Nephron (organoid): ENCODE measurements around the gene NEDD4L.
A peak's percentile ranks its signal among the peaks of the same experiment; 100 is the strongest.
"Not testable (repeated sequence)": the region's sequence is repeated elsewhere in the genome, so short reads cannot be mapped to it uniquely, and the experiment has no call there.

Source experiments
- H3K27ac Mint-ChIP-seq, 3 experiments: 2 replicates each; pipeline ENCODE4 v1.8.0; 2020; ENCODE audit warnings: mixed read lengths in 3 of 3, mild to moderate bottlenecking in 2 of 3, moderate library complexity in 1 of 3
- H3K27me3 Mint-ChIP-seq: 2 replicates; pipeline ENCODE4 v1.8.0; 2021; ENCODE audit warnings: low read depth, mild to moderate bottlenecking, moderate library complexity, mixed read lengths
- H3K36me3 Mint-ChIP-seq: 2 replicates; pipeline ENCODE4 v1.8.0; 2020; ENCODE audit warnings: low read depth, mixed read lengths
- H3K4me1 Mint-ChIP-seq: 2 replicates; pipeline ENCODE4 v1.8.0; 2020; ENCODE audit warnings: mixed read lengths
- H3K4me3 Mint-ChIP-seq, 3 experiments: 2 replicates each; pipeline ENCODE4 v1.8.0; 2020; ENCODE audit warnings: mild to moderate bottlenecking in 3 of 3, mixed read lengths in 3 of 3, moderate library complexity in 2 of 3
- H3K9me3 Mint-ChIP-seq: 2 replicates; pipeline ENCODE4 v1.8.0; 2020; ENCODE audit warnings: mixed read lengths
- TF ChIP-seq, protein P1 (sequence below), 3 experiments: fragments of 200-600 bp; sonication (generic); IDR thresholded peaks; one replicate each; pipeline ENCODE4 v1.5.0; 2021; ENCODE audit warnings: antibody characterized with exemption in 3 of 3; ENCODE audit not compliant: unreplicated experiment in 3 of 3

NEDD4L gene

DNA sequence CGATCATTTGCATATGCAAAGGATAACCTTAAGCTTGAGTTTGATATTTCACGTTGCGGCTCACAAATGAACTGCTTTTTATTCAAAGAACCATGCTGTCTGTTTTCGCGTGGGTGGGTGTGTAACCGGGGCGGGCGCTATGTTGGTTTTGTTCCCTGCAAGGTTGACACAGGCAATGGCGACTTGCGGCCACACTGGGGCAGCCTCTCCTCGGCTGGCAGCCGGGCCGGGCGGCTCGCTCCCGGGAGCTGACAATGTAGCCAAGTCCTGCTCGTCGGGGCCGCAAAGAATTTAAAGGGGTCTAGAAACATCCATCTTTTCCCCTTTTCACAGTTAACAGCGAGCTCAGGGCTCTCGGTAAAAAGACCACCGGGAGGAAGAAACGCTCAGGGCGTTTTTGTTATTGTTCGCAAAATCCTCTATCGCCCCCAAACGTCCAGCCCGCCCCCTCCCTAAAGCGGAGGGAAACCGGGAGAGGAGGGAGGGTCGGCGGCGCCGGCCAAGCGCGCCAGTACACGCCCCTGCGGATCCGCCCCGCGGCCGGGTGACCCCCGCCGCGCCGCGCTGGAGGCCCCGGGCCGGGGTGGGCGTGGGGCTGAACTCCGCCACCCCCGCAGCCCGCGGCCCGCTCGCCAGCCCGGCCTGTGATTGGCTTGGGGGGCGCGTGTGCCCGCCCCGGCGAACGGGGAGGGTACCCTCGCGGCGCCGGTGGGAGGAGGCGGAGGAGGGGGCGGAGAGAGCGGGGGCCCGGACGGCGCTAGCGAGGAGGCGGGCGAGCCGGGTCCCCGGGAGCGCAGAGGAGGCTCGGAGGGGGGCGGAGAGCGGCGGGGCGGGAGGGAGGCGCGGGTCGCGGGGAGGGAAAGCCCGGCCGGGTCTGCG is at the start of gene NEDD4L:
Gene NEDD4L (plus strand): TSS at position 736 of the 879 bp plus-strand sequence. CDS start 435 bp downstream, outside the sequence.
- H3K4me3 Mint-ChIP-seq = peak within 1 kb of the TSS; percentile 94 to 99 (median 97)
- no peaks in the 10 kb centered on the region for H3K9me3 Mint-ChIP-seq
- H3K27ac Mint-ChIP-seq = peak within 1 kb of the TSS; percentile 82 to 97 (median 95)
- TF ChIP-seq, protein P1, sequence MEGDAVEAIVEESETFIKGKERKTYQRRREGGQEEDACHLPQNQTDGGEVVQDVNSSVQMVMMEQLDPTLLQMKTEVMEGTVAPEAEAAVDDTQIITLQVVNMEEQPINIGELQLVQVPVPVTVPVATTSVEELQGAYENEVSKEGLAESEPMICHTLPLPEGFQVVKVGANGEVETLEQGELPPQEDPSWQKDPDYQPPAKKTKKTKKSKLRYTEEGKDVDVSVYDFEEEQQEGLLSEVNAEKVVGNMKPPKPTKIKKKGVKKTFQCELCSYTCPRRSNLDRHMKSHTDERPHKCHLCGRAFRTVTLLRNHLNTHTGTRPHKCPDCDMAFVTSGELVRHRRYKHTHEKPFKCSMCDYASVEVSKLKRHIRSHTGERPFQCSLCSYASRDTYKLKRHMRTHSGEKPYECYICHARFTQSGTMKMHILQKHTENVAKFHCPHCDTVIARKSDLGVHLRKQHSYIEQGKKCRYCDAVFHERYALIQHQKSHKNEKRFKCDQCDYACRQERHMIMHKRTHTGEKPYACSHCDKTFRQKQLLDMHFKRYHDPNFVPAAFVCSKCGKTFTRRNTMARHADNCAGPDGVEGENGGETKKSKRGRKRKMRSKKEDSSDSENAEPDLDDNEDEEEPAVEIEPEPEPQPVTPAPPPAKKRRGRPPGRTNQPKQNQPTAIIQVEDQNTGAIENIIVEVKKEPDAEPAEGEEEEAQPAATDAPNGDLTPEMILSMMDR (IDR thresholded peaks at IDR 0.05; ENCODE audit: unreplicated experiment in 3 of 3) = peak; percentile 90 to 94 (median 92)
- H3K27me3 Mint-ChIP-seq = peaks cover 9% of the 10 kb centered on the region
- H3K36me3 Mint-ChIP-seq = no peaks in the 10 kb centered on the region
- H3K4me1 Mint-ChIP-seq = peaks cover 37% of the 10 kb centered on the region

GRCh38 chr18:57995331-57995730 is 48.7 kb upstream of the NEDD4L start:
- H3K27me3 Mint-ChIP-seq = peaks cover 9% of the 10 kb centered on the region
- no peaks in the 10 kb centered on the region for H3K4me1 Mint-ChIP-seq
- no peaks in the 10 kb centered on the region for H3K36me3 Mint-ChIP-seq
- no peaks in the 10 kb centered on the region for H3K9me3 Mint-ChIP-seq
- H3K27ac Mint-ChIP-seq = no peak overlapping the region
- TF ChIP-seq, protein P1 (IDR thresholded peaks at IDR 0.05; ENCODE audit: unreplicated experiment in 3 of 3) = no peak
- H3K4me3 Mint-ChIP-seq = no peak overlapping the region

GRCh38 chr18:57996894-57997293 is 47.1 kb upstream of the NEDD4L start:
- not testable (repeated sequence) for H3K27me3 Mint-ChIP-seq, H3K27ac Mint-ChIP-seq, H3K4me1 Mint-ChIP-seq, H3K9me3 Mint-ChIP-seq, H3K4me3 Mint-ChIP-seq, H3K36me3 Mint-ChIP-seq

GRCh38 chr18:57997820-57998219 is 46.2 kb upstream of the NEDD4L start:
- Mint-ChIP-seq H3K4me3 (no peak overlapping the region), H3K27ac (no peak overlapping the region), H3K36me3 (no peaks in the 10 kb centered on the region), H3K9me3 (no peaks in the 10 kb centered on the region), H3K27me3 (peaks cover 9% of the 10 kb centered on the region), H3K4me1 (no peaks in the 10 kb centered on the region)
- TF ChIP-seq, protein P1 (IDR thresholded peaks at IDR 0.05; ENCODE audit: unreplicated experiment in 3 of 3) = no peak

DNA sequence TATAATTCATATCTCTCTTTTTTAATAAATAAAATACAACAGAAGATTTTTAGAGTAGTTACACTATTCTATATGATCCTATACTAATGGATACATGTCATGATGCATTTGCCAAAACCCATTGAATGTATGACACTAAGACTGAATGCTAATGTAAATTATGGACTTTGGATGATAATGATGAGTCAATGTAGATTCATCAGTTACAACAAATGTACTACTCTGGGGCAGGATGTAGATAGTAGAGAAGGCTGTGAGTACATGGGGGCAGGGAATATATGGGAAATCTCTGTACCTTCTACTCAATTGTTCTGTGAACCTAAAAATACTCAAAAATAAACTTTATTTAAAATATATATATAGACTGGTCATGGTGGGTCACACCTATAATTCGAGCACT is 45.6 kb upstream of the NEDD4L start:
- TF ChIP-seq, protein P1 (IDR thresholded peaks at IDR 0.05; ENCODE audit: unreplicated experiment in 3 of 3) = no peak
- H3K27ac Mint-ChIP-seq = no peak overlapping the region
- H3K27me3 Mint-ChIP-seq = peaks cover 9% of the 10 kb centered on the region
- no peaks in the 10 kb centered on the region for H3K4me1 Mint-ChIP-seq
- H3K36me3 Mint-ChIP-seq = no peaks in the 10 kb centered on the region
- H3K9me3 Mint-ChIP-seq = no peaks in the 10 kb centered on the region
- H3K4me3 Mint-ChIP-seq = no peak overlapping the region

DNA sequence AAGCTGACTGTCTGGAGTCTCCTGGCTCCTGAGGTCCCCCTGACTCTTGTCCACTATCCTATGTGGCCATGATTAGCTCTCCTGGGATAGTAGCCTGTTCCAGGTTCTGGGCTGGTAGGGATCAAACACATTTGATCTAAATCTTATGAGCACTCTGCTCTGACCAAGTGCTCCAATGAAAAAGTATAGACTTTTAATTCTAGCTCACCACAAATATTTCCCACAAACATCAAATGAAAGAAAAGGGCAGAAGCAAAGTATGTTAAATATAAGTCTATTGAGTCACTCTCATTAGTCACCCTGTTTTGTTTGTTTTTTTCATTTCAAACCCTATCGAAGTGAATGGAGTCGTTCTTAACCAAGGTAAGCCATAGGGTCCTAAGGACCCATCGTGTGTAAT is 39.7 kb upstream of the NEDD4L start:
- TF ChIP-seq, protein P1 (IDR thresholded peaks at IDR 0.05; ENCODE audit: unreplicated experiment in 3 of 3) = no peak
- Mint-ChIP-seq H3K9me3 (no peaks in the 10 kb centered on the region), H3K27me3 (no peaks in the 10 kb centered on the region), H3K36me3 (no peaks in the 10 kb centered on the region), H3K4me1 (no peaks in the 10 kb centered on the region), H3K4me3 (no peak overlapping the region), H3K27ac (no peak overlapping the region)
